Femur (tissue), 1 donor: Measurements from ENCODE around the gene RNF166.

Experiments used
- DNase-seq: peaks from one replicate; pipeline ENCODE4 v3.0.0-alpha.2; 2017

Gene RNF166

DNA sequence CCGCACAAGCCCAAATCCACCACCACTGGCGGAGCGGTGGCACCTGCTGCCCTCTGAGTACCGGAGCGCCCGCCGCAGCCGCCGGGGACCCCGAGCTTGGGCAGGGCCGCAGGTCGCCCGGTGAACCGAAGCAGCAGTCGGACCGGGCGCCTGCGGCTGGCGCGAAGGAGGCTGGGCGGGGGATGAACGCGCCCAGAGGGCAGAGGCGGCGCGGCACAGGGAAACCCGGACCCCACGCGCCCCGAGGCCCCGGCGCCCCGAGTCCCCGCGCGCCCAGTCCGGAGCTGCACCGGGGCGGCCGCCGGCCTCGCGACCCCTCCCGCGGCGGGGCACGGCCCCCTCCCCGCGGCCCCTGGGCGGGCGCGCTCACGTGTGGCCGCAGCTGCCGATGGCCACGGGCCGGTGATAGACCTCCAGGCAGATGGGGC lies 393 bp downstream of the RNF166 start:
- no peak for DNase-seq

DNA sequence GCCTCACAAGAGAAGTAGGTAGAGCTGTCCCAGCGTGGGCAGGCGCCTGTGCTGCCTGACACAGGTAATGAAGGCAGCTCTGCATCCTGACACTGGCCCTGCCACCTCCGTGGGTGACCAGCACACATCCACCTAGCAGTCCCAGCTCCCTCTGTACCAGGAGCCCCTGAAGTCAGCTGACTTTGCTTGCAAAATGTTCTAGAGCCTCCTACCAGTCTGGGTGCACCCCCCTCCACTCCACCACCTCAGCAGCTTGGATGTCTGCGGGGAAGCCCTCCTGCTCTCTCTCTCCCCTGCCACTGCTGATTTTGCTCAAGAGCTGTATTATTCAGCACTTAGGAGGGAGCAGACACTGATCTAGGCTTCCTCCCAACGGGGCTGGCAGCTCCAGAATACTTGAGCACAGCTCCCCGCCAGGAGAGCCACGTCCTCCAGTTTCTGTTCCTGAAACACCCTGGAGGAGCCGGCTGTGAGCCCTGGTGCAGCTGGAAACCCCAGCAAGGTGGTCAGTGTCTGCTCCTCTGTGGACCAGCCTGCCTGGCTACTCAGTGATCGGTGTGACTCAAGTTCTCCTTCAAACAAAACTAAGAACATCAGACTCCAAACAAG lies 1.0 kb downstream of the RNF166 start:
- DNase-seq, result no peak

DNA sequence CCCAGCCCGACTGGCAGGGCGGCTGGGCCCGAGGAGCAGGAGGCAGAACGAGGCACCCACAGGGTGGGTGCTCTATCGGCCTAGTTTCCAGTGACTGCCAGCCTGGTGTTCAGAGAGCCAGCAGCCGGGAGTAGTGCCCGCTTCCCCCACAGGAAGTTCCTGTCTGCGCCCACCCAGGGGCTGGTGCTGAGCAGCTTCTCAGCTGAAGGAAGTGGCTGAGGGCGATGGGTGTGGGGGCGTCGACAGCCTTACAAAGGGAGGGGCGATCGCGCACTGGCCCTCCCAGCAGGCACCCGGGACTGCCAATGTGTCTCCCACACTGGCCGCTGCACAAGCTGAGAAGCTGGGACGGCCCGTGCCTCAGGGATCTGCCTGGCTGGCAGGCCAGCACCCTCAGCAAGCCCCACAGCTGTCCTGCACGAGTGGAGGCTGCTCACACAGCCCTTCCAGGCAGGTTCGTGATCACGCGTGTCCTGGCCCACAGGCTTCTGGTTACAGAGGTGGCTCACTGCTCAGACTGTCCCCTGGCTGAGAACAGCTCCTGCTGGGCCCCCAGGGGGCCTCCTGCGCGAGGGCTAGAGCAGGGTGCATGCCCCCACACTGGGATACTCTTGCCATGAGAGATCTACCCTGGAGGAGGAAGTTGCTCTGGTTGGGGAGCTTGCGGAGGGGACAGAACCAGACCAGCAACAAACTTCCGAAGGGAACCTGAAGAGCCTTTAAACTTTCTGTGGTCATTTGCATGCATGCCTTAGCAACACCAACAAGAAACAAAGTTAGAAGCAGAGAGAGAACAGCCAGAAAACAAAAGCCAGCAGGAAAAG lies 2.5 kb downstream of the RNF166 start:
- no peak for DNase-seq

DNA sequence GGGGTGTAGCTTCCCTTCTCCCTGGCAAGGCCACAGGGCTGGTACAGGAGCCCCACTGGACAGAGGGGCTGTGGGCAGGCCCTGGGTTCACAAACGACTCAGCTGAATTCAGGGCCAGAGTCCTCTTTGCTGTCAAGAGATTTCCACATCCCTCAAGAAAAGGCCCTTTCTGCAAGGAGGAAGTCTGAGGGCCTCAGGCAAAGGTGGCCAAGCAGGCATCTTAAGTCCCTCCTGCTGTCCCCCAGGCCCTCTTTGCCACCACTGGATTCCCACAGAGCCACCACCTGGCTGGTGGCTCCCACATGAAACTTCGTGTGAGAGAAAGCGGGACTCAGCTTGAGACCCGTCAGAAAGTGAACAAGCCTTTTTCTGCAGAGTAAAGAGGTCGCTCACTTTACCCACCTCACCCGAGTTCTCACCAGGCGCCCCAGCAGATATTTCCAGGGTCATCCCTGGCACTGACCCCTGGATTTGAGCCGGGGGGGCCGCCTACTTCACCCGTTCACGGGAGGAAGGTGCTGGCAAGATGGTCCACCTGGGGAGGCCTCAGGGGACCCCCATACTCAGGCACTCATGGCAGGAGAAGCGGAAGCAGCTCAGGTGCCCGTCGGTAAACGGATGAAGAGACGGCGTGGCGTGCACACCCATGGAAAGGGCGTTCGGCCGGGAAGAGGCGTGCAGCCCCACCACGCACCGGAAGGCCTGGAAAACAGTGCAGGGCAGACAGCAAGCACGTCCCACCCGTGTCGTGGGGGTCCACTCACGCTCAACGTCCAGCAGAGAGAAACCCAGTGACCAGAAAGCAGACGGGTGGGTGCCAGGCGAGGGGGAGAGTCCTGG lies 3.6 kb downstream of the RNF166 start:
- DNase-seq, result no peak

DNA sequence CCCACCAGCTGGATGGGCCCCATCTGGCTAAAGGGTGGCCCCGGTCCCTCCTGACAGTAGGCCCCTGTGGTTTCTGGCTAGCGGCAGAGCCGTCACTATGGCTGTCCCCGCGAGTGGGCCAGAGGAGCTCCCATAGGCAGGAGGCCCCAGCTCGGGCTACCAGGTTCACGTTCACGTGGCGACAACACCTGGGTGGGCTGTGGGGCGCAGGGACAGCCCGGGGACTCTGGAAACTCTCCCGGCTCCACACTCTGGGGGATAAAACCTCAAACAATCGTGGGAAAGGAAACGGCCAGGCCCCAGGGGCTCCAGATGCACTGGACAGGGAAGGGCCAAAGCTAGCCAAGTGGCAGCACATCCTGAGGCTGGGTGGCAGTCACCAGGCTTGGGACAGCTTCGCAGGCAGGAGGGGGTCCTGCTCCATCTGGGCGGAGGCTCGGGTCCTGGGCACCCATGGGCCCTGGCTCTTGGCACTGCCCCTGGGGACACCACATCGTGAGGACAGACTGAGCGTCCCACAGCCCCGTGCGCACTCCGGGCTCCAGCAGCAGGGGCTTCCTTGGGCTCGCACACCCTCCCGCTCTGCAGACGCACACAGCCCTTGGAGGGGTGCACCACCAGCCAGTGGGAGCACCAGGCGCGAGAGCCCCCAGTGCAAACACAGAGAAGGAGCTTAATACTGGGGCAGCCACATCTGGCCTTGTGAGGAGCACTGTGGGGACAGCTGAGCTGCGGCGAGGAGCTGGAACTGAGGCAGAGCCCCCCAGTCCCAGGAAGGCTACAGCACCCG lies 4.4 kb downstream of the RNF166 start:
- DNase-seq, result no peak

DNA sequence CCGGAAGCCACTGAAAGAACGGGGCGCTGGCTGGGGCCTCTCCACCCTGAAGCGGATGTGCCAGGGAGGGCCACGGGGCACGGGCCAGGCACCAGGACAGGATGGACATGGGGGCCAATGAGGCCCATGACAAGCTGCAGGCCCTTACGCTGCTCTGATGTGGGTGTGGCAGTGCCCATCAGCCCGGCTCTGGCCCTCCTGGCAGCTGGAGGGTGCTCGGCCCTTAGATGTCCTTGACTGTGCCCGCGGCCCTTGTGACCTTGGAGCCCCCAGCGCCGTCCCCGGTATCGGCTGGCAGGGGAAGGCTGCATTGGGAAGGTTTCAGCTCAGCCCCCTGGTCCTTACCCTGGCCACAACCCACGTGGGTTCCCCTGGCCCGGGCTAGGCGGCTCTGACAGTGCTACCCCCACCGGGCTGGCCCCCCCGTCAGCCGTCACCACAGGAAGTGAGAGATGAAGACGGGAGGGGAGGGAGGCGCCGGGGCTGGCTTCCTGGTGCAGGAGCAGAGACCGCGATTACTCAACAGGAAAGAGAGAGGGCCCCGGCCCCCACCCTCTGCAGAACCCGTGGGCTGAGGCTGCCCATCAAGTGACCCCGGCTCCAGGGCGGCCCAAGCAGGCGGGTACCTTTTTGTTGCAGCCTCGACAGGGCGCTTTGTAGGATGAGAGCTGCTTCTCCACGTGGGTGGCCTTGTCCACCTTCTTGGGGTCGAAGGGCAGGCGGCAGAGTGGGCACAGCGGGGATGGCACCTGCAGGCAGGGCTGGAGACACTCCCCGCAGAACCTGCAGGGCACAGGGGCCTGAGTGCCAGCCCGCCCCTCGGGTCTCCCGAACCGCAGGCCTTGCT lies 5.3 kb downstream of the RNF166 start:
- DNase-seq, result peak; percentile 91

DNA sequence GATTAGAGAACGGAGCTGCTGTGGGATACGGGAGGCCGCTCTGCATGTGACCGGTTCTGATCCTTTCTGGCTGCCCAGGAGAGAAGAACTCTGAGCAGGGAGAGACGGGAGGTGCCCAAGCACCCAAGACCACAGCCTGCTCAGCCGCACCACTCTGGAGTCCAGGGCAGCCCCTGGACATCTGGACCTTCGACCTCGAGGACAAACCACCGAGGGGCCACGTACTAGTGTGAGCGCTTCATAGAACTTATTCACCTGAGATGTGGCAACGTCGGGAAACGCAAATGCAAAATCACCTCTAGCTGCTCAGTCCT lies 5.9 kb downstream of the RNF166 start:
- no peak for DNase-seq

DNA sequence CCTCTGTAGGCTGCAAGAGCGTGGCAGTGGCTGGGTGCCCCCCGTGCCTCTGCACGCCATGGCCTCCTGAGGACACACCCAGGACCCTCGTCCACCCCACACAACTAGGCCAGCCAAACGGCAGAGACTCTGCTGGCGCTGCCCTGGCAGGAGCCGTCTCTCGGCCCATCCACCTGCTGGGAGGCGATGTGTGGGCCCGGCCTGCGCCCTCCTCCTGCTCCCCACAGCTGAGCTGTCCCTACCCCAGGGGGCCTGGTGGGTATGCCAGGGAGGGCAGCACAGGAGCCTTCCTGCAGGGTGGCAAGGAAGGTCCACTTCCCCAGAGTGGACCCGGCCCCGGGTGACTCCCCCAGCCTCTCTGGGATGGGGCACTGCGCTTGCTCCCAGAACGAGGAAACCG lies 7.0 kb downstream of the RNF166 start:
- no peak for DNase-seq

DNA sequence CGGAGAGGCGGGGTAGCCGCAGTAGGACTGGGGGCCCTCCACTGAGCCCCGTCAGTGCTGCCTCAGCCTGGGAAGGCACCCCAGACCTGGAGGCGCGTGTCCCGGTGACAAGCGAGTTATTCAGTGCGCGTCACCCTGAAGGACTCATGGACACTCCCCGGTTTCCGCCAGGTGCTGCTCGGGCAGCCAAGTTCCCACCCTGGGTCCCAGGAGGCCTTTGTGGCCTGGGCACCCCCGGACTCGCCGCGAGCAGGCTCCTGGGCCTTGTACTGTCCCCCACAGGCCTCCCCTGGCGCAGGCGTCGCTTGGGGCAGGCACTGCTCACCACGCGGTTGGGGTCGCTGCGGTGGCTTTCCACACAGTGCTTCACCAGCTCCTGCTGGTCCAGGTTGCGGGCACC lies 7.6 kb downstream of the RNF166 start:
- no peak for DNase-seq

DNA sequence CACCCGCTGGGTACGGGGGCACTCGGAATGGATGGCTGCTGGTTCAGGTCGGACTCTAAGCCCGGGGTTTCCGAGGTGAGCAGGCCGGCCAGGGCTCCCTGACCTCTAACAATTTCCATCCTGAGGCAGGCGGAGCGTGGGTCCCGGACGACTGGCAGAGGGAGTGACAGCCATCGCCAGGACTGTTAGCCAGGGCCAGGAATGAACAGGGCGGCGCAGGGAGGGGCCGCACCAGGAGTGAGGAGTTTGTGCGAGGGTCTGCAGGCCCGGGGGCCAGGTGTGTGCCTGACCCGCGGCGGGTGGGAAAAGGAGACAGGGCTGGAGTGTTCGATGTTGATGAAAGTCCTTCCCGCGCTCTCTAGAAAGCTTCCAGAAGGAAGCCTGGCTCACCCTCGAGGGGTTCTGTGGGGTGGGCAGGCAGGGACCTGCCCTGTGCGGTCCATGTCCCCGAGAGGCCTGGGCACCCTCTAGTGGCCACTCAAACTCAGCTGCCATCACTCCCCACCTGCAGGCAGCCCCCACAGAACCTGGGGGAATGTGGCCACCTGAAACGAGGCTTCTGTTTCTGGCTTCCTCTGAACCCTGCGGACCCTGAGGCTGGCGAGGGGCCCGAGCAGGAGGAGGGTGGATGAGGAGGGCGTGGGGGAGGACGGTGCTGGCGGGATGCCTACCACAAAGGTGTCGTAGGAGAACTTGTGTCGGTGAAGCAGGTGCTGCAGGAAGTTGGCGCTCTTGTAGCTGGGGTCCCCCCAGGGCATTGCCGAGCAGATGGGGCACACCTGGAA lies 8.2 kb downstream of the RNF166 start:
- no peak for DNase-seq

DNA sequence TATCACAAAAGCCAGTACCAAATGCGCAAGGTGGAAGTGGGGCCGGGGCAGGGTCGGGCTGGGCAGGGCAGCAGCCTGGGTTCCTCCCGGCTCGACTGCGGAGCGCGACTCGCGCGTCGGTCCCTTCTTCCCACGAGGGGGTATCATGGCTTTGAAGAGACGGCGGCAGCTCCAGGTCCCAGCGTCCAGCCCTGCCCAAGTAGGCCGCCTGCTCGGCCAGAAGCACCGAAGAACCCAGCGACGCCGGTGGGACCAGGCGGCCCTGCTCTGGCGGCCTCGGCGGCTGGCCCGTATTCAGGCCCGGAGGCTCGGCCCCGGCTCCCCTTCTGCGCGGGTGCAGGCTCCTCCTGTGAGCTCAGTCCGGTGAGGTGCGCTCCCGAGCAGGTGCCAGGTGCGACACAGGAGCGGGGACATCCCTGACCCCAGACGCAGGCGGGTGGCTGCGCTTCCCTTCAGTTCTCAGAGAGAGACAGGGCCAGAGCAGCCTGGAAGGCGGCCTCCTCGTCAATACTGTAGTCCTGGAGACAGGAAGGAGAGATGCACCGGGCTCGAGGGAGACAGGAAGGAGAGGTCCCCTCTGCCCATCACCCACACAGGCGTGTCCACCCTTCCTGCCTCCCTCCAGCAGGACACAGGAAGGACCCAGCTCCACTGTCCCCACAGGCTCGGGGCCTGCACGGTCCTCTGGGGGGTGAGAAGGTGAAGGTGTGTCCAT lies 8.9 kb downstream of the RNF166 start:
- DNase-seq, result no peak

DNA sequence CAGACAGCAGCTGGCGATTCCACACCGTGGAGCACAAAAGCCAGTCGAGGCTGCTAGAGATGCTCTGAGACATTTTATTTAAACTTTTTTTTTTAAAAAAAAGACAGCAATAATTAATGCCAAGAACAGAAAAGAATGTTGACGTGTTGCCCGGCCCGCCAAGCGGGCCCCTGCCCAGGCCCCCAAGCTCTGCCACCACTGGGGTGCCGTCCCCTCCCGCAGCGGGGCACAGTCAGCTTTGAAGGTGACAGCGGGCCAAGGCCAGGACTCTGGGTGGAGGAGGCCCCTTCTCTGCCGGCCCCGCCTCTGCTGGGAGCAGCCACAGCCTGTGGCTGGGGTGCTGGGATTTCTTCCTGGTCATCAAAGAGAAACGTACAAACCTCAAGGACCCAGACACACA lies 9.8 kb downstream of the RNF166 start:
- DNase-seq, result no peak

DNA sequence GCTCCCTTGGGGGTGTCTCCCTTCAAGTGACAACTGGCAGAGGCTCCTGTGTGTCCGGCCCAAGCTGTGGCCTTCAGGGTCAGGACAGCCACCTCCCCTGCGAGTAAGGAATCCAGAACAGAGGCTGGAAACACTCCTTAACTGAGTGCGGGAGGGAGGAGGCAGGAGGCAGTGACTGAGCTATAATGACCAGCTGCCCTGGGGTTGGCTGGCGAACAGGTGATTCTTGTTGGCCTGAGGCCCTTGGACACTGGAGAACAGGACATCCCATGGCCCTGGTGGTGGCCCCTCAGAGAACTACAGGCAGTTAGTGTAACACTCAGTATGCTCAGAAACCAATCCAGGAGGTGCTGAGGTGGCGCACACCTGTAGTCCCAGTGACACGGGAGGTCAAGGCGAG lies 10.5 kb downstream of the RNF166 start:
- DNase-seq, result no peak

DNA sequence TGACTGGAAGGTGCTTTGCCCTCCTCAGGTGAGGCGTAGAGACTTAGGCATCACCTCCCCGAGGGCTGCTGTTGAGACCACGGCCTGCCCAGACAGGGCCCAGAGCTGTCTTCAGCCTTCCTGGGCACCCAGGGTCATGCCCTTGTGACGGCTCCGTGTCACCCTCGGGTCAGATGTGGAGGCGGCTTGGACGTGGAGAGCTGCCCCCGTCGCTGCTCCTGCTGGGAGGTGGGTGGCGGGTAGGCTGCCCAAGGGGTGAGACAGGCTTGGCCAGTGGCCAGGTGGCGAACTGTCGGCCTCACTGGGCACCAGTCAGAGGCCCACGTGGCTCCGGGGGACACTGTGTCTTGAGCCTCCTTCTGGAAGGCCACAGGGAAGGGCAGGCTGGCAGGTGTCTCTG lies 11.0 kb downstream of the RNF166 start:
- DNase-seq, result no peak

DNA sequence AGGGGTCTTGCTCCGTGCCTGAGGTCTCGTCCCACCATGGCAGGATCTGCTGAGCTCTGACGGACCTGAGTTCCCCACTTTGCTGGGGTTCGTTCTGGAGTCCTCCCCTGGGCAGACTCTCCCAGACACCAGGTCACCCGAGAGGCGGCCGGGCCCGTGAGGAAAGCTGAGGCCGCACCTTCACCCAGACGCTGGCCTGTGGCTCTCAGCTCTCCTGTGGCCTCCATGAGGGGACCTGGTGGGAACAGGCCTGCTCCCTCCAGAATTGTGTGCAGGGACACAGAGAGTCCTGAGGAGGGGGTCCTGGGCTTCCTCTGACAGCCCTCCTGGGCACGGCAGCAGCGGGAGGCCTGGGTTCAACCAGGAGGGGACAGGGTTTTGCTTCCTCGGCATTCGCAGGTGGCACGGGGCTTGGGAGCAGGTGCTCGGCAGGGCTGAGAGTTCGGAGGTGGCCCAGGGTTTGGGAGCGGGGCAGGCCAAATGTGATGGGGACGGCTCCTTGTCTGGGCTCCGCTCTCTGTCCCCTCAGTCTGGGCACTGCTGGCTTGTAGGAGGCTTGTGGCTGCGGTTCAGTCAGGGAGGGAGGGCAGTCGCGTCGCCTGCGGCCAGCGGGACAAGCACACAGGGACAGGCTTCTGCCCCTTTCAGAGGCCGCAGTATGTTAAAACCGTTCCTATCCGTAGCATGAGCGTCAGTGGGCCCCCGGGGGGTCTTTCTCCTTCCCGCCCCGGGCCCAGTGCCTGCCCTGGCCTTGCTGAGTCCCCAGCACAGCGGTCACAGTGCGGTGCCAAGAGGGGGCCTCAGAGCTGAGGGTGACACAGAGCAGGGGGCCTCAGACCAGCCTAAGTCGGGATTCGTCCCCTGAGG lies 11.8 kb downstream of the RNF166 start:
- no peak for DNase-seq

DNA sequence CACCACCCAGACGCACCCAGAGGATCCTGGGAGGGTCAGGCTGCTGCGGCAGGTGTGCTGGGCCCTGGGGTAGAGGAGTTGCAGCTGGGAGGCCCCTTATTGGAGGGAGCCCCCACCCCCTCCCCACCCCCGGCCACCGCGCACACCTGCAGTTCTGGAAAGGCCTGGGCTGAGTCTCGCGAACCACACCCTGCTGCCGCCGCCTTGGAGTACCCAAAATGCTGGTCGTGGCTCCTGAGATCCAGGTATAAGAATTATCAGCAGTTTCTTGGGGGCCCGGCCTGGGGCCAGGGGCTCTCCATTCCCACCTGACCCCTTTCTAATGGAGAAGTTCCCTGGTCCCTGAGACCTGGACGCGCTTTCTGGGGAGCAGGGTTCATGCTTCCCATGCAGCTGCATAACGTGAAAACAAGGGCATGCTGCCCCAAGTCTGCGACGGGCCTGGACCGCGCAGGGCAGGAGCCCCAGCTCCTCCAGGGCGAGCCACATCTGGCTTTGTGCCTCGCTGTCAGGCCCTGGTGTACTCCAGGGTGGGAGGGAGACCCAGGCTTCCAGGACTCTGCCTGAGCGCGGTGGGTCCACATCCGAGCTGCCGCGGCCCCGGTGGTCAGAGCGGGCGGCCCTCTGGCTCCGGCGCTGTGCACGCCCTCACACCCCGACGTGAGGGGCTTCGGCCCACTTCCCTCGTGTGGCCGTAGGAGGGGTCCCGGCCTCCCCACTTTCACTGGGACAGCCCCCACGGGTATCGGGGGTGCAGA lies 12.6 kb downstream of the RNF166 start:
- no peak for DNase-seq

DNA sequence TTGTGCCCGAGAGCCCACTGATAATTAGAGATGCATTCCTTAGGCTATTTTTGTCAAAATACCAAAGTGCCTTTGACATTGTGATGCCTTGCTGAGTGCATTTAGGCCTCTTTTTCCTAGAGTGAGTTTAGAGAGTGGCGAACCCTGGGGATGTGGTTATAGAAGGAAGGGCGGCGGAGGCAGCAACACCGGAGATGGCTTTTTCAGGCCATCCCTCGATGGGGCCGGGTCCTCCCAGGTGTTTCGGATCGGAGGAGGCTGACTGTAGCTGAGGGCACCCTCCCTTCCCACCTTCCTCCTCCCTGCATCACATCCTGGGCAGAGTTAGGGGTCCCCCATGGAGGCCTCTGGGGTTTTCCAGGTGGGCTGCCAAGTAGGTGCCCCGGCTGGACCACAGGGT lies 13.3 kb downstream of the RNF166 start:
- DNase-seq, result no peak

DNA sequence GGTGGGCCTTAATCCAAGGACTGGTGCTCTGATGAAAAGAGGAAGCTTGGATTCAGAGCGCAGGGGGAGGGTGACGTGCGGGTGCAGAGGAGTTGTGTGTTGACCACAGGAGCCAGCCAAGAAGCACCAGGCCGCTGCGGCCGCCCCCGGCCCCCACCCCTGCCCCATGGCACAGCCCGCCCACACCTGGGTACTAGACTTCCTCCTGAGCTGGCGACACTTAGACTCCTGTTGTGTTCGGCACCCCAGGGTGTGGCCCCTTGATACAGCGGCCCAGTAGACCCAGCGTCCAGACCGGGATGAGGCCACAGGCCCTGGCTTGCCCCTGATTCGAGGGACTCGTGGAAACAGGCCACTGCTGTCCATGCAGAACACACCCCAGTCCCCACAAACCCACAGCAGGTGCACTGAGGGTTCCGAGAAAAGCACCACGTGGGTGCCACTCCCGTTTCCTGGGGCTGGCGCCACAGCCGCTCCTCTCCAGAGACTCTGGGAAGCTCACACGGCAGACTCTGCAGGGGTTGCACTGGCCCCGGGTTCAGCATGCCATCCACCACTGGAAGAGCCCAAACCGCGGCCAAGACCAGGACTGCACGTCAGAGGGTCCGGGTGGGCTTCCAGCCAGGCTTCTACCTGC lies 14.2 kb downstream of the RNF166 start:
- no peak for DNase-seq
